Activated CD4-positive, alpha-beta memory T cell treated with anti-CD3 and anti-CD28 coated beads, Interleukin-2, amount 10 ng/mL, durations not matched to agents 7 days and 5 days (primary cell): ENCODE data around the gene NLK. TPM values are rescaled to one million over a fixed set of nuclear protein-coding genes. Genes with fewer than 3 reads are reported as not detected.
"Not testable (repeated sequence)": the region's sequence is repeated elsewhere in the genome, so short reads cannot be mapped to it uniquely, and the experiment has no call there.

Source experiments
- CTCF ChIA-PET: fragments of 350-600 bp; sonication (Branson Sonifier 250); formaldehyde crosslinking; loops from one replicate; lab custom pipeline; 2021; ENCODE audit warnings: antibody characterized with exemption, inconsistent platforms; lab: Charles Lee
- POLR2A ChIA-PET: fragments of 350-600 bp; sonication (Branson Sonifier 250); formaldehyde crosslinking; loops from one replicate; lab custom pipeline; 2021; ENCODE audit warnings: antibody characterized with exemption; lab: Charles Lee
- DNase-seq: peaks from one replicate; pipeline ENCODE4 v3.0.0-alpha.2; 2020
- H3K27ac Mint-ChIP-seq: one replicate; pipeline ENCODE4 v1.8.0; 2021; ENCODE audit warnings: mild to moderate bottlenecking, mixed read lengths
- H3K27me3 Mint-ChIP-seq: one replicate; pipeline ENCODE4 v1.8.0; 2021; ENCODE audit warnings: mixed read lengths
- H3K36me3 Mint-ChIP-seq: one replicate; pipeline ENCODE4 v1.8.0; 2021; ENCODE audit warnings: low read depth, mixed read lengths
- H3K4me1 Mint-ChIP-seq: one replicate; pipeline ENCODE4 v1.8.0; 2021; ENCODE audit warnings: mixed read lengths
- H3K4me3 Mint-ChIP-seq: one replicate; pipeline ENCODE4 v1.8.0; 2021; ENCODE audit warnings: mild to moderate bottlenecking, mixed read lengths
- H3K9me3 Mint-ChIP-seq: one replicate; pipeline ENCODE4 v1.8.0; 2021; ENCODE audit warnings: mixed read lengths
- total RNA-seq, 2 experiments: library from RNA; stranded (reverse); gene quantifications; one replicate each; pipeline ENCODE4 v1.2.3, GENCODE V29; 2021

NLK gene
- total RNA-seq, 2 experiments from 2014 or later = 10.7 to 12.8 TPM

GRCh38 chr17:28180449-28180848 lies 138.0 kb downstream of the NLK start:
- Mint-ChIP-seq H3K4me3 (no peak overlapping the region), H3K4me1 (peaks cover 5% of the 10 kb centered on the region), H3K27ac (no peak overlapping the region), H3K27me3 (no peaks in the 10 kb centered on the region), H3K36me3 (peaks cover under 1% of the 10 kb centered on the region), H3K9me3 (no peaks in the 10 kb centered on the region)
- ChIA-PET POLR2A (no interaction called here), CTCF (no interaction called here)
- no peak for DNase-seq

DNA sequence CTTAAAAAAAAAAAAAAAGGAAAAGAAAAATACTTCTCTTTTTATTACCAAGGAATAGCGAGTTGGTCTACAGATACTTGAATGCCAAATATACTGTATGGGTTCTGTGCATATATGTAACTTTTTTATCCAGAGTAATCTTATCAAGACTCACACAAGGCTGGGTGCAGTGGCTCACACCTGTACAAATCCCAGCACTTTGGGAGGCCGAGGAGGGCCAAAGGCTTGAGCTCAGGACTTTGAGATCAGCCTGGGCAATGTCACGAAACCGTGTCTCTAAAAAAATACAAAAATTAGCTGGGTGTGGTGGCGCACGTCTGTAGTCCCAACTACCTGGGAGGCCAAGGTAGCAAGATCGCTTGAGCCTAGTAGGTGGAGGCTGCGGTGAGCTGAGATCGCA lies 139.1 kb downstream of the NLK start:
- ChIA-PET CTCF (no interaction called here), POLR2A (no interaction called here)
- H3K9me3 Mint-ChIP-seq = peaks cover 3% of the 10 kb centered on the region
- H3K4me3 Mint-ChIP-seq = no peak overlapping the region
- H3K36me3 Mint-ChIP-seq = peaks cover 11% of the 10 kb centered on the region
- H3K4me1 Mint-ChIP-seq = peaks cover 5% of the 10 kb centered on the region
- DNase-seq = no peak
- H3K27me3 Mint-ChIP-seq = no peaks in the 10 kb centered on the region
- H3K27ac Mint-ChIP-seq = no peak overlapping the region

DNA sequence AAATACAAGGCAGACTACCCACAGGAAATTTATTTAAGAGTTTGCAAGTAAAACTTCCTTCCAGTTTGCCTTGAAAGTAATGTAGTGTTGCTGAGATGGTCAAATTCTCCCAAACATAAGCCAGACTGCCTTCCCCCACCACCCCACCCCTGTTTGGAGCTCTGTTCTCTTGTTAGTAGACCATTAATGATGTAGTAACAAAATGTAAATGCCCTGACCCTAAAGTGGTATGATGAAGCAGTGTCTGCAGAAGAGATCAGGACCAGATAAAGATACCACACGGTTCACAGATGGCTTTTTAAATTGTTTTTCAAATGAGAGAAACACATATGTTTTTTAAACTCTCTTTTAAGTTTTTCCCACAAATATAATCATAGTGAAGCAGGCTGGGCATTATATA lies 140.1 kb downstream of the NLK start:
- ChIA-PET POLR2A (no interaction called here), CTCF (no interaction called here)
- H3K36me3 Mint-ChIP-seq = peaks cover 13% of the 10 kb centered on the region
- peaks cover 5% of the 10 kb centered on the region for H3K9me3 Mint-ChIP-seq
- H3K27ac Mint-ChIP-seq = no peak overlapping the region
- no peak for DNase-seq
- no peak overlapping the region for H3K4me3 Mint-ChIP-seq
- peaks cover 5% of the 10 kb centered on the region for H3K4me1 Mint-ChIP-seq
- no peaks in the 10 kb centered on the region for H3K27me3 Mint-ChIP-seq

GRCh38 chr17:28185658-28186057 lies 143.2 kb downstream of the NLK start:
- Mint-ChIP-seq H3K4me3 (no peak overlapping the region), H3K27ac (no peak overlapping the region), H3K27me3 (no peaks in the 10 kb centered on the region), H3K4me1 (no peaks in the 10 kb centered on the region), H3K9me3 (peaks cover 5% of the 10 kb centered on the region), H3K36me3 (peaks cover 13% of the 10 kb centered on the region)
- CTCF ChIA-PET = no interaction called here
- POLR2A ChIA-PET = no interaction called here
- DNase-seq = no peak

- DNase-seq, H3K4me3 Mint-ChIP-seq, CTCF ChIA-PET, POLR2A ChIA-PET, H3K4me1 Mint-ChIP-seq, H3K9me3 Mint-ChIP-seq, H3K27me3 Mint-ChIP-seq, H3K27ac Mint-ChIP-seq: not testable (repeated sequence)
- peaks cover 13% of the 10 kb centered on the region for H3K36me3 Mint-ChIP-seq
Measured at GRCh38 chr17:28186472-28186871, 144.0 kb downstream of the NLK start.

GRCh38 chr17:28187931-28188330 lies 145.5 kb downstream of the NLK start:
- no peak for DNase-seq
- Mint-ChIP-seq H3K27me3 (no peaks in the 10 kb centered on the region), H3K4me1 (no peaks in the 10 kb centered on the region), H3K36me3 (peaks cover 13% of the 10 kb centered on the region), H3K27ac (no peak overlapping the region), H3K4me3 (no peak overlapping the region), H3K9me3 (peaks cover 5% of the 10 kb centered on the region)
- ChIA-PET POLR2A (no interaction called here), CTCF (interaction anchor here (0.5 to 1.4 kb wide), 2 partner anchors 13 to 171 kb away, joined by 3 to 5 read pairs; no protein-coding TSS in a partner anchor)

- Mint-ChIP-seq H3K27me3 (no peaks in the 10 kb centered on the region), H3K36me3 (peaks cover 13% of the 10 kb centered on the region), H3K9me3 (peaks cover 5% of the 10 kb centered on the region), H3K27ac (no peak overlapping the region), H3K4me3 (no peak overlapping the region), H3K4me1 (peaks cover 2% of the 10 kb centered on the region)
- ChIA-PET CTCF (interaction anchor here (1.4 kb wide), 1 partner anchor 14 kb away, joined by 3 read pairs; no protein-coding TSS in a partner anchor), POLR2A (no interaction called here)
- no peak for DNase-seq
Measured at GRCh38 chr17:28188841-28189263, 146.4 kb downstream of the NLK start.

DNA sequence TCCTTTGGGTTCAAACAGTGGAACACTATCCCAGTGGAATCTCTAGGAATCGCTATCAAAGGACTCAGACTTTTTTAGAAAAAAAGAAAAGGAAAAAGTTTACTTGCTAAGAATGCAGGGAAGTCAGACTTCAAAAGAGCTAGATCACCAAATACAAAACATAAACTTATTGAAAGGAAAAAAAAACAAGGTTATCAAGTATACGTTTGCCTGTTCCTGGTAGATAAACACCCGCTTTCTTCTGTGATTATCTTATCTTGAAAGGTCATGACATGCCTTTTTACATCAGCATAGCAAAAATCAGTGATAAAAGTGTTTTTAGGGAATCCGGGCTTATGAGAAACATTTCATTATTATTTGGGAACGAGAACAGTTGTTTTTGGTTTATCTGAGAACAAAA lies 147.2 kb downstream of the NLK start:
- H3K4me1 Mint-ChIP-seq = peaks cover 2% of the 10 kb centered on the region
- CTCF ChIA-PET = no interaction called here
- H3K36me3 Mint-ChIP-seq = peaks cover 13% of the 10 kb centered on the region
- no peaks in the 10 kb centered on the region for H3K27me3 Mint-ChIP-seq
- peaks cover 5% of the 10 kb centered on the region for H3K9me3 Mint-ChIP-seq
- no peak overlapping the region for H3K27ac Mint-ChIP-seq
- H3K4me3 Mint-ChIP-seq = no peak overlapping the region
- DNase-seq = no peak
- POLR2A ChIA-PET = no interaction called here

DNA sequence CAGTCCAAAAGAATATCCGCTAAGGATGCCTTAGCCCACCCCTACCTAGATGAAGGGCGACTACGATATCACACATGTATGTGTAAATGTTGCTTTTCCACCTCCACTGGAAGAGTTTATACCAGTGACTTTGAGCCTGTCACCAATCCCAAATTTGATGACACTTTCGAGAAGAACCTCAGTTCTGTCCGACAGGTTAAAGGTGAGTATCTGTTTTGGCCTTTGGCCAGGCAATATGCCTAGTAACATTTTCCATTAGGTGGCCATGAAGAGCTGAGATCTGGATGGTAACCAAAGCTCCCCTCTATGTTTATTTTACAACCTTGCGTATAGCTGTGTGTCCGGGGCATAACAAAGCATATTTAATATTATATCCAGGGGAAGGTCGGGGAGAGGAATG lies 148.5 kb downstream of the NLK start:
- Mint-ChIP-seq H3K4me3 (no peak overlapping the region), H3K36me3 (peaks cover 7% of the 10 kb centered on the region), H3K27me3 (no peaks in the 10 kb centered on the region), H3K27ac (no peak overlapping the region), H3K9me3 (peaks cover 5% of the 10 kb centered on the region), H3K4me1 (peaks cover 2% of the 10 kb centered on the region)
- POLR2A ChIA-PET = no interaction called here
- CTCF ChIA-PET = no interaction called here
- no peak for DNase-seq

GRCh38 chr17:28193241-28193640 lies 150.8 kb downstream of the NLK start:
- CTCF ChIA-PET = no interaction called here
- peaks cover 4% of the 10 kb centered on the region for H3K36me3 Mint-ChIP-seq
- no peak overlapping the region for H3K4me3 Mint-ChIP-seq

DNA sequence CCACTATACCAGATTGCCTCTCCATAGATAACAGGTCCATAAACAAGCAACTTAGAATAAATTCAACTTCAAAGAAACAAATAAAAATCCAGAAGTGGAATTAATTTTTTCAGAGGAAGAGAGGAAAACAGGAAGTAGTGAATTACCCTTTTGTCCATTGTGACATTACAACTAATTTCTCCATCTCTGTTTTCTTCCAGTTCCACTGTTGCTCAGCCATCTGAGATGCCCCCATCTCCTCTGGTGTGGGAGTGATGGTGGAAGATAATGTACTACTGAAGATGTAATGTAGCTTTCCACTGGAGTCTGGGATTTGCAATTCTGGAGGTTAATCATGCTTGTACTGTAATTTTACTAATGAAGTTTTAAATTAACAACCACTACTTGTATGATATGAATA lies 151.9 kb downstream of the NLK start:
- Mint-ChIP-seq H3K9me3 (no peaks in the 10 kb centered on the region), H3K27me3 (no peaks in the 10 kb centered on the region), H3K36me3 (peaks cover 4% of the 10 kb centered on the region), H3K4me3 (no peak overlapping the region), H3K27ac (no peak overlapping the region), H3K4me1 (peaks cover 2% of the 10 kb centered on the region)
- POLR2A ChIA-PET = no interaction called here
- CTCF ChIA-PET = no interaction called here
- no peak for DNase-seq

More at GRCh38 chr17:28193241-28193640, 150.8 kb downstream of the NLK start:
- no peak for DNase-seq
- H3K27ac Mint-ChIP-seq = no peak overlapping the region
- H3K27me3 Mint-ChIP-seq = no peaks in the 10 kb centered on the region
- H3K4me1 Mint-ChIP-seq = peaks cover 2% of the 10 kb centered on the region
- no peaks in the 10 kb centered on the region for H3K9me3 Mint-ChIP-seq
- POLR2A ChIA-PET = no interaction called here

- POLR2A ChIA-PET = no interaction called here
- H3K36me3 Mint-ChIP-seq = peaks cover 4% of the 10 kb centered on the region
- CTCF ChIA-PET = no interaction called here
- DNase-seq = no peak
- H3K4me1 Mint-ChIP-seq = peaks cover 2% of the 10 kb centered on the region
- no peaks in the 10 kb centered on the region for H3K9me3 Mint-ChIP-seq
- no peaks in the 10 kb centered on the region for H3K27me3 Mint-ChIP-seq
- no peak overlapping the region for H3K4me3 Mint-ChIP-seq
- no peak overlapping the region for H3K27ac Mint-ChIP-seq
Measured at GRCh38 chr17:28196636-28197035, 154.2 kb downstream of the NLK start.

DNA sequence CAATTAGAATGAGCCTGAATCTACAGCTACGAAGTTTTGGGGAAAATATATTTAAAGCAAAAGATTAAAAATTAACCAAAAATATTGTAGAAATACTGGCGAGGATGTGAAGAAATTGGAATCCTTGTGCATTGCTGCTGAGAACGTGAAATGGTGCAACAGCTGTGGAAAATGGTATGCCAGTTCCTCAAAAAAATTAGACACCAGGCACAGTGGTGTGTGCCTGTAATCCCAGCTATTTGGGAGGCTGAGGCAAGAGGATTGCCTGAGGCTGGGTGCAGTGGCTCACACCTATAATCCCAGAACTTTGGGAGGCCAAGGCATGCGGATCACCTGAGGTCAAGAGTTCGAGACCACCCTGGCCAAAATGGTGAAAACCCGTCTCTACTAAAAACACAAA lies 156.6 kb downstream of the NLK start:
- no peaks in the 10 kb centered on the region for H3K9me3 Mint-ChIP-seq
- ChIA-PET POLR2A (no interaction called here), CTCF (no interaction called here)
- no peak for DNase-seq
- H3K27ac Mint-ChIP-seq = no peak overlapping the region
- H3K27me3 Mint-ChIP-seq = peaks cover under 1% of the 10 kb centered on the region
- H3K36me3 Mint-ChIP-seq = peaks cover 4% of the 10 kb centered on the region
- no peaks in the 10 kb centered on the region for H3K4me1 Mint-ChIP-seq
- no peak overlapping the region for H3K4me3 Mint-ChIP-seq

DNA sequence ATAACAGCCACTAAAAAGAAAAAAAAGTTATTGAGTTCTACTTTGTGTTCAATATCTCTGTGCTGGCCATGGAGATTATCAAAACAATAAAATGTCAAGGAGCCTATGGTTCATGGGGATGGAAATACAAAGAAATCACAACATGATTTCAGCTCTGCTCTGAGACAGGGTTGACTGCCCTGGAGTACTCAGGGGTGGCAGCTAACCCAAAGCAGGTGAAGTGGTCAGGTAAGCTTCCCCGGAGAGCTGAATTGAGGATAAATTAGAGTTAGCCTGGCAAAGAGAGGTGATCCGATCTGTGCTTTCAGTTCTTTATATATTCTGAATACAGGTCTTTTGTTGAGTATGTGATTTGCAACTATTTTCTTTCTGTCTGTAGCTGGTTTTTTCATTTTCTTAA lies 157.3 kb downstream of the NLK start:
- peaks cover 4% of the 10 kb centered on the region for H3K27me3 Mint-ChIP-seq
- H3K9me3 Mint-ChIP-seq = no peaks in the 10 kb centered on the region
- no peak for DNase-seq
- POLR2A ChIA-PET = no interaction called here
- peaks cover 4% of the 10 kb centered on the region for H3K36me3 Mint-ChIP-seq
- no peaks in the 10 kb centered on the region for H3K4me1 Mint-ChIP-seq
- CTCF ChIA-PET = no interaction called here
- H3K4me3 Mint-ChIP-seq = no peak overlapping the region
- H3K27ac Mint-ChIP-seq = no peak overlapping the region
